IMR-90 (cell line): ENCODE data around the gene CAMTA1.
A peak's percentile ranks its signal among the peaks of the same experiment; 100 is the strongest.

Experiments used
- CEBPB ChIP-seq: IDR thresholded peaks from 2 replicates; pipeline ENCODE4 v1.6.1; 2012; ENCODE audit warnings: low read depth, low read length, improper control_type of control experiment
- MAFK ChIP-seq: IDR thresholded peaks from 2 replicates; pipeline ENCODE4 v1.6.1; 2012; ENCODE audit warnings: low read depth, low read length, improper control_type of control experiment
- POLR2A ChIP-seq: IDR thresholded peaks from 2 replicates; pipeline ENCODE4 v1.6.1; 2012; ENCODE audit warnings: mild to moderate bottlenecking, low read depth, low read length
- RAD21 ChIP-seq: IDR thresholded peaks from 2 replicates; pipeline ENCODE4 v1.6.1; 2012; ENCODE audit warnings: low read length, improper control_type of control experiment
- USF2 ChIP-seq: fragments of 150-350 bp; IDR thresholded peaks from 2 replicates; pipeline ENCODE4 v1.6.1; 2017; ENCODE audit warnings: mild to moderate bottlenecking, antibody characterized with exemption, low read length, low read depth
- TF ChIP-seq, protein P1 (sequence below): conservative IDR thresholded peaks from 2 replicates; pipeline ENCODE4 v1.5.1; 2012; ENCODE audit warnings: mild to moderate bottlenecking, low read depth, low read length, improper control_type of control experiment

DNA sequence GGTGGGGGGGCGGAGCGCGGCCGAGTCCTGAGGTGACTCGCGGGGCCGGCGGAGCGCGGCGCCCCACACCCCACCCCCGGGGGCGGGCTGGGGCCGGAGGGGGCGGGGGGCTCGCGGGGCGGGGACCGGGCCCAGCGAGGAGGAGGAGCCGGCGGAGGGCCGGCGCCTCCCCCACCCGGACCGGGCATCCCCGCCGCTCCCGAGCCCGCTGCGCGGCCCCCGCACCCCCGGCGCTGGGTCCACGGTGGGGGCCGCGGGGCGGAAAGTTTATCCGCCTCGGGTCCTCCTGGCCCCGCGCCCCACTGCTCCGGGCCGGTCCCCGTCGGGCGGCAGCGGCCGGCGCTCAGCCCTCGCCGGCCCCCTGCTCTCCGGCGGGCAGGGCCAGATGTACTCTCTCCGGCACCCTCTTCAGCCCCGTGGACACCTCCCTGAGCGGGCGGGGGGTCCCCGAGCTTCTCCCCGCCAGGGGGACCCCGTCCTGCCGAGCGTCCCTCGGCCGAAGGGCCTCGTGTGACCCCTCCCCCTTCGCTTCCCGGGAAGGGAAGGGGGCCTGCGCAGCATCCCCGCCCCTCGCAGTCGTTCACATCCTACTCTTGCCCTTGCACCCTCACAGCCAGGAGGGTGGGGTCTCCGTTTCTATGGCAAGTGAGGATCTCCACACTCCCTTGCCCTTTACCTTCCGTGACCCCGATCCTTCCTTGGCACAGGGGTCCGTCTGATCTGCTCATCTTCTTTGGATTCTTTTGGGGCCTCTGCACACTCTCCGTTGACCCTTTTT is 663 bp downstream of the CAMTA1 start:
- TF ChIP-seq, protein P1, sequence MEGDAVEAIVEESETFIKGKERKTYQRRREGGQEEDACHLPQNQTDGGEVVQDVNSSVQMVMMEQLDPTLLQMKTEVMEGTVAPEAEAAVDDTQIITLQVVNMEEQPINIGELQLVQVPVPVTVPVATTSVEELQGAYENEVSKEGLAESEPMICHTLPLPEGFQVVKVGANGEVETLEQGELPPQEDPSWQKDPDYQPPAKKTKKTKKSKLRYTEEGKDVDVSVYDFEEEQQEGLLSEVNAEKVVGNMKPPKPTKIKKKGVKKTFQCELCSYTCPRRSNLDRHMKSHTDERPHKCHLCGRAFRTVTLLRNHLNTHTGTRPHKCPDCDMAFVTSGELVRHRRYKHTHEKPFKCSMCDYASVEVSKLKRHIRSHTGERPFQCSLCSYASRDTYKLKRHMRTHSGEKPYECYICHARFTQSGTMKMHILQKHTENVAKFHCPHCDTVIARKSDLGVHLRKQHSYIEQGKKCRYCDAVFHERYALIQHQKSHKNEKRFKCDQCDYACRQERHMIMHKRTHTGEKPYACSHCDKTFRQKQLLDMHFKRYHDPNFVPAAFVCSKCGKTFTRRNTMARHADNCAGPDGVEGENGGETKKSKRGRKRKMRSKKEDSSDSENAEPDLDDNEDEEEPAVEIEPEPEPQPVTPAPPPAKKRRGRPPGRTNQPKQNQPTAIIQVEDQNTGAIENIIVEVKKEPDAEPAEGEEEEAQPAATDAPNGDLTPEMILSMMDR: peak; percentile 26; the same call in 1 of the 2 replicates
- no peak for TF ChIP-seq POLR2A
- no peak for TF ChIP-seq RAD21
- TF ChIP-seq MAFK: no peak
- no peak for TF ChIP-seq USF2
- no peak for TF ChIP-seq CEBPB
